H1 (cell line): ENCODE results near the gene CCDC88C. TPM values are rescaled to one million over a fixed set of nuclear protein-coding genes. Genes with fewer than 3 reads are reported as not detected.

ENCODE experiments used
- CTCF ChIA-PET: fragments of 300-600 bp; sonication (Branson Sonifier 250); formaldehyde crosslinking; loops from one replicate; lab custom pipeline; 2021; ENCODE audit not compliant: partially characterized antibody; lab: Charles Lee
- POLR2A ChIA-PET: fragments of 300-600 bp; sonication (Branson Sonifier 250); formaldehyde crosslinking; loops from one replicate; lab custom pipeline; 2021; ENCODE audit warnings: inconsistent platforms; ENCODE audit not compliant: partially characterized antibody; lab: Charles Lee
- DNase-seq, 2 experiments: peaks; one replicate each; pipeline versions ENCODE4 v3.0.0 to v3.0.0-alpha.2; 2010 to 2022; ENCODE audit warnings: low spot score in 2 of 2, low read depth in 1 of 2, mixed read lengths in 1 of 2
- FAIRE-seq: peaks from 2 replicates; lab custom pipeline; 2011; peaks lifted over from hg19 to GRCh38; lab: Jason Lieb, UNC
- H2AFZ ChIP-seq: 2 replicates; pipeline ENCODE4 v1.8.1; 2012; ENCODE audit warnings: low read length, inconsistent platforms
- H2AK5ac ChIP-seq: 2 replicates; pipeline ENCODE4 v1.6.1; 2013; ENCODE audit warnings: low read depth, low read length
- H2BK120ac ChIP-seq: replicated peaks from 2 replicates; pipeline ENCODE3; 2013; ENCODE audit warnings: low read depth, low read length, inconsistent platforms
- H2BK12ac ChIP-seq: 2 replicates; pipeline ENCODE4 v1.6.1; 2013; ENCODE audit warnings: low read depth, low read length
- H2BK15ac ChIP-seq: 2 replicates; pipeline ENCODE4 v1.6.1; 2013; ENCODE audit warnings: low read length
- H2BK20ac ChIP-seq: 2 replicates; pipeline ENCODE4 v1.6.1; 2013; ENCODE audit warnings: low read length
- H2BK5ac ChIP-seq: 2 replicates; pipeline ENCODE4 v1.6.1; 2013; ENCODE audit warnings: low read depth, low read length
- H3K14ac ChIP-seq: 2 replicates; pipeline ENCODE4 v1.6.1; 2013; ENCODE audit warnings: inconsistent platforms; ENCODE audit not compliant: insufficient read length
- H3K18ac ChIP-seq: 2 replicates; pipeline ENCODE4 v1.6.1; 2013; ENCODE audit warnings: low read length; ENCODE audit errors: extremely low read depth
- H3K23ac ChIP-seq: 2 replicates; pipeline ENCODE4 v1.6.1; 2013; ENCODE audit warnings: inconsistent platforms; ENCODE audit not compliant: insufficient read length
- H3K23me2 ChIP-seq: 2 replicates; pipeline ENCODE4 v1.6.1; 2013; ENCODE audit warnings: low read depth, low read length
- H3K27ac ChIP-seq: 2 replicates; pipeline ENCODE4 v1.6.1; 2011; ENCODE audit warnings: low read depth, low read length, inconsistent platforms
- H3K27me3 ChIP-seq, 4 experiments: replicated peaks in 1 of 4; 1 replicate in 1 of 4; 2 replicates in 3 of 4; pipeline versions ENCODE4 v1.6.1 to v1.8.1; 2011 to 2013; ENCODE audit warnings: low read length in 3 of 4, mild to moderate bottlenecking in 3 of 4, inconsistent platforms in 2 of 4, mixed read lengths in 2 of 4, moderate library complexity in 1 of 4; ENCODE audit not compliant: control insufficient read depth in 3 of 4, insufficient read depth in 3 of 4; ENCODE audit errors: extremely low read depth in 1 of 4
- H3K36me3 ChIP-seq, 4 experiments: 2 replicates each; pipeline versions ENCODE4 v1.6.1 to v1.8.1; 2011 to 2013; ENCODE audit warnings: mild to moderate bottlenecking in 4 of 4, low read length in 3 of 4, moderate library complexity in 2 of 4, control low read depth in 1 of 4, inconsistent platforms in 1 of 4; ENCODE audit not compliant: insufficient read depth in 4 of 4, control insufficient read depth in 2 of 4
- H3K4ac ChIP-seq: replicated peaks from 2 replicates; pipeline ENCODE3; 2013; ENCODE audit warnings: low read length, low read depth, mixed read lengths, inconsistent platforms; ENCODE audit not compliant: insufficient read length
- H3K4me1 ChIP-seq, 4 experiments: replicated peaks in 1 of 4; 1 replicate in 1 of 4; 2 replicates in 3 of 4; pipeline versions ENCODE4 v1.6.1 to v1.8.1; 2011 to 2013; ENCODE audit warnings: low read length in 3 of 4, inconsistent platforms in 2 of 4, mixed read lengths in 1 of 4; ENCODE audit not compliant: insufficient read depth in 4 of 4, control insufficient read depth in 3 of 4
- H3K4me2 ChIP-seq, 2 experiments: 2 replicates each; pipeline versions ENCODE4 v1.6.1 to v1.8.1; 2011 to 2013; ENCODE audit warnings: low read depth in 2 of 2, low read length in 2 of 2, control low read depth in 1 of 2, inconsistent platforms in 1 of 2, mild to moderate bottlenecking in 1 of 2; ENCODE audit not compliant: insufficient read depth in 1 of 2
- H3K4me3 ChIP-seq, 4 experiments: fragments of 200-600, 300-600 bp in 1 of 4; sonication (generic), shearing (Covaris generic), sonication (Bioruptor Twin) in 1 of 4; 2 replicates each; pipeline versions ENCODE4 v1.5.1 to v1.8.1; 2011 to 2016; ENCODE audit warnings: low read length in 4 of 4, low read depth in 3 of 4, control low read depth in 2 of 4, inconsistent platforms in 2 of 4, mild to moderate bottlenecking in 2 of 4, mixed read lengths in 1 of 4, moderate library complexity in 1 of 4; ENCODE audit not compliant: insufficient read depth in 2 of 4; ENCODE audit errors: extremely low read depth in 1 of 4
- H3K56ac ChIP-seq: replicated peaks from 2 replicates; pipeline ENCODE3; 2013; ENCODE audit warnings: low read depth, mild to moderate bottlenecking, mixed read lengths, low read length, inconsistent platforms; ENCODE audit not compliant: insufficient read length
- H3K79me1 ChIP-seq: 2 replicates; pipeline ENCODE4 v1.6.1; 2013; ENCODE audit warnings: low read depth, low read length, control low read depth
- H3K79me2 ChIP-seq, 2 experiments: 2 replicates each; pipeline versions ENCODE4 v1.6.1 to v1.8.1; 2012 to 2013; ENCODE audit warnings: low read length in 2 of 2, mild to moderate bottlenecking in 2 of 2, inconsistent platforms in 1 of 2; ENCODE audit not compliant: insufficient read depth in 2 of 2, control insufficient read depth in 1 of 2
- H3K9ac ChIP-seq, 4 experiments: replicated peaks in 1 of 4; 1 replicate in 1 of 4; 2 replicates in 3 of 4; pipeline versions ENCODE4 v1.6.1 to v1.8.1; 2011 to 2013; ENCODE audit warnings: low read depth in 3 of 4, low read length in 3 of 4, control low read depth in 2 of 4, mild to moderate bottlenecking in 2 of 4, moderate library complexity in 2 of 4, inconsistent platforms in 1 of 4; ENCODE audit errors: extremely low read depth in 1 of 4
- H3K9me3 ChIP-seq, 2 experiments: 2 replicates each; pipeline versions ENCODE4 v1.6.1 to v1.8.1; 2012 to 2013; ENCODE audit warnings: mild to moderate bottlenecking in 2 of 2, moderate library complexity in 2 of 2, control low read depth in 1 of 2, inconsistent platforms in 1 of 2, low read depth in 1 of 2, low read length in 1 of 2, mixed read lengths in 1 of 2; ENCODE audit not compliant: insufficient read depth in 2 of 2
- H4K20me1 ChIP-seq, 2 experiments: replicated peaks in 1 of 2; 2 replicates each; pipeline versions ENCODE3 to v1.8.1; 2011 to 2013; ENCODE audit warnings: inconsistent platforms in 2 of 2, low read length in 2 of 2, mild to moderate bottlenecking in 1 of 2; ENCODE audit not compliant: insufficient read depth in 2 of 2, control insufficient read depth in 1 of 2
- H4K5ac ChIP-seq: 2 replicates; pipeline ENCODE4 v1.6.1; 2013; ENCODE audit warnings: low read length, low read depth, mixed read lengths, inconsistent platforms; ENCODE audit not compliant: insufficient read length
- H4K8ac ChIP-seq: 2 replicates; pipeline ENCODE4 v1.8.0; 2013; ENCODE audit warnings: mild to moderate bottlenecking, moderate library complexity, low read length, inconsistent platforms; ENCODE audit not compliant: insufficient read depth; ENCODE audit errors: extremely low read depth
- H4K91ac ChIP-seq: replicated peaks from 2 replicates; pipeline ENCODE3; 2013; ENCODE audit warnings: low read length, mixed read lengths, inconsistent platforms; ENCODE audit not compliant: insufficient read length
- CBX8 ChIP-seq: fragments of 300-800, 300-1000 bp; sonication (generic); IDR thresholded peaks from 2 replicates; pipeline ENCODE4 v1.7.1; 2016; ENCODE audit warnings: low read depth, low read length, borderline replicate concordance
- MAFK ChIP-seq: IDR thresholded peaks from 2 replicates; pipeline ENCODE4 v1.6.1; 2012; ENCODE audit warnings: low read depth, mild to moderate bottlenecking, improper control_type of control experiment, low read length
- YY1 ChIP-seq: IDR thresholded peaks from 2 replicates; pipeline ENCODE4 v1.6.1; 2011; ENCODE audit warnings: low read depth, mild to moderate bottlenecking, low read length
- WGBS, 2 experiments: shearing (Covaris generic) in 1 of 2; methylation state at CpG; one replicate each; pipeline versions ENCODE4 v1.1.6 to v1.1.7; 2013 to 2015; ENCODE audit warnings: low lambda C conversion rate in 2 of 2, mixed read lengths in 2 of 2, inconsistent platforms in 1 of 2, low coverage in 1 of 2, missing lambda C conversion rate in 1 of 2; ENCODE audit not compliant: insufficient replicate concordance in 2 of 2, insufficient coverage in 1 of 2, insufficient read length in 1 of 2; ENCODE audit errors: extremely low coverage in 1 of 2, missing lambda C conversion rate in 1 of 2; 5-methylcytosine and 5-hydroxymethylcytosine counted together
- polyA plus RNA-seq, 7 experiments: library from polyadenylated mRNA; depleted of rRNA in 3 of 7; stranded (reverse) in 5 of 7; unstranded in 2 of 7; fragments of >200 nt in 5 of 7; fragments of 200-250 nt in 2 of 7; gene quantifications; 1 replicate in 5 of 7; 2 replicates in 1 of 7; 4 replicates in 1 of 7; pipeline versions ENCODE4 v1.2.1 to v1.2.3, GENCODE V29; 2011 to 2013; ENCODE audit warnings: missing spikeins in 2 of 7, mixed read lengths in 2 of 7
- total RNA-seq: library from RNA; stranded (reverse); fragmentation: NEBNext Ultra II Directional; extraction: Animal tissue kit (Norgen Biotek cat#: 25700); gene quantifications from 2 replicates; pipeline ENCODE4 v1.2.1, GENCODE V29; 2021

CCDC88C gene
- total and polyA plus RNA-seq, 2 of the 8 experiments (the other 6 are each of a cell fraction or from before 2014, with no cell fraction given) = 10.3 to 57.7 TPM

DNA sequence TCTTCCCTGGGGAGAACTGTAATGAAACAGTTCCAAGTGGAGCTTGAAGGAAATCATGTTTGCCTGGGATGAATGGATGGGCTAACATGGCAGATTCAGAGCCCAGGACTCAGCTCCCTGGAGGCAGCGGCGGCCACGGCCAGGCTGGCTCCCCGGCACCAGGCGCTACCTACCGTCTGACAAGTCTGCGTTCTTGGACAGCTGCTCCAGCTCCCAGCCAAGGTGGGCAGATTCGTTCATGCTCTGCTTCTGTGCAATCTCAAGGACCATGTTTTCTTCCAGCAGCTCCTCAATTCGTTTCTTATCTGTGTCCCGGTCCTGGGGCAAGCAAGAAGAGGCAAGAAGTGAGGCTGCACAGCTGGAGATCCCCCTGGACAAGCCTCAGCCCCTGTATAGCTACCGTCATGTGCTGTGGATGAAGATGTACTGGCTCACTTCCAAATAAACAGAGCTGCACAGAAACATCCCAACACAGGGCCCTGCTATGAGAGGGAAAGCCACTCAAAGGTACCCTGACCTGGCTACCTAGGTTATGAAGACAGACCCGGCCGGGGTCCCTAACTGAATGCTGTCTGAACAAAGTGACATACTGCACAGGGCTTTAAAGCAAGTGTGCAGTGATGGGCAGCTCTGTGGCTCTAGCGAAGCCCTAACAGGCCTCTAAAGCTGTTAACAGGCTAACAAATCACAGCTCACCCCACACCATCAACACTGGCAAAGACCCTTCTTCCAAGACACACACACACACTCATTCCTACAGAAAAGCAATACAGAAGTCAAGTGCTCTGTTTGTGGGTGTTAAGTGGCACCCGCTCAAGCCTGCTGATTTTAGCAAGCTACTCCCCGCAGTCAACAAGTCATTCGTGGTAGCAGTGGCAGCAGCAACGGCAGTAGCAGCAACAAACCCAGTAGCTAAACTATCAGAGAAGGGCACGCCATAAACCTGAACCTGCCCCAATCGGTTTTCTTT lies 92.7 kb downstream of the CCDC88C start:
- DNase-seq = no peak
- no peak overlapping the region for H3K18ac ChIP-seq
- no peaks in the 10 kb centered on the region for H3K79me1 ChIP-seq
- TF ChIP-seq MAFK (no peak), CBX8 (no peak), YY1 (no peak)

More for the DNA sequence above, 92.7 kb downstream of the CCDC88C start:
- no peak overlapping the region for H3K27ac ChIP-seq
- H3K14ac ChIP-seq = no peak overlapping the region
- H2AK5ac ChIP-seq = no peak overlapping the region
- no peak overlapping the region for H4K5ac ChIP-seq
- no peaks in the 10 kb centered on the region for H3K9me3 ChIP-seq
- WGBS, 2 experiments = 86% methylated on average over 20 of the region's 20 CpGs; no CpG with 5 or more reads in 1 of the 2 experiments
- no peaks in the 10 kb centered on the region for H3K79me2 ChIP-seq
- H3K4me2 ChIP-seq = no peak overlapping the region
- no peak overlapping the region for H2BK5ac ChIP-seq
- H4K91ac ChIP-seq = no peak overlapping the region
- peaks cover 0 to 2% (median 0%) of the 10 kb centered on the region in 4 experiments; a peak in 2 of 7 replicates for H3K4me1 ChIP-seq
- H3K23ac ChIP-seq = no peak overlapping the region
- H4K20me1 ChIP-seq = peaks cover 3 to 7% of the 10 kb centered on the region in 2 experiments
- H4K8ac ChIP-seq = no peak overlapping the region
- H2BK120ac ChIP-seq = no peak overlapping the region
- ChIA-PET POLR2A (interaction anchor here (0.6 to 1.5 kb wide), 6 partner anchors 10 to 93 kb away, joined by 3 to 8 read pairs (median 4); partner anchors contain the start of gene CCDC88C), CTCF (interaction anchor here (0.7 to 5.5 kb wide), 32 partner anchors 10 to 672 kb away, joined by 3 to 64 read pairs (median 6); partner anchors contain the start of gene CCDC88C)
- H2BK20ac ChIP-seq = no peak overlapping the region
- no peak overlapping the region for H2BK12ac ChIP-seq
- no peaks in the 10 kb centered on the region for H3K23me2 ChIP-seq
- no peaks in the 10 kb centered on the region for H3K27me3 ChIP-seq
- H3K9ac ChIP-seq = no peak overlapping the region; a peak in 1 of 7 replicates
- H3K4me3 ChIP-seq = no peak overlapping the region
- no peak overlapping the region for H2AFZ ChIP-seq
- FAIRE-seq = no peak
- H3K56ac ChIP-seq = no peak overlapping the region
- H3K4ac ChIP-seq = no peak overlapping the region
- no peak overlapping the region for H2BK15ac ChIP-seq
- peaks cover 7 to 18% (median 12%) of the 10 kb centered on the region in 4 experiments for H3K36me3 ChIP-seq
